Hepatocyte (in vitro differentiated cells): ENCODE data around the gene SRPK3. TPM values are rescaled to one million over a fixed set of nuclear protein-coding genes. Genes with fewer than 3 reads are reported as not detected.
"Not testable (repeated sequence)": the region's sequence is repeated elsewhere in the genome, so short reads cannot be mapped to it uniquely, and the experiment has no call there.

Experiments used
- DNase-seq: peaks from one replicate; pipeline ENCODE4 v3.0.0-alpha.2; 2016; ENCODE audit warnings: low spot score
- H2AFZ ChIP-seq: fragments of 200-600 bp; sonication (generic); 2 replicates; pipeline ENCODE4 v1.6.0; 2016; ENCODE audit warnings: antibody characterized with exemption, mild to moderate bottlenecking
- H3K27ac ChIP-seq: fragments of 200-600 bp; sonication (generic); 2 replicates; pipeline ENCODE4 v1.5.1; 2016; ENCODE audit warnings: mild to moderate bottlenecking
- H3K27me3 ChIP-seq: fragments of 200-600 bp; sonication (generic); 2 replicates; pipeline ENCODE4 v1.6.1; 2016
- H3K36me3 ChIP-seq: fragments of 200-600 bp; sonication (generic); replicated peaks from 2 replicates; pipeline ENCODE4 v1.5.1; 2016; ENCODE audit warnings: low read depth; ENCODE audit not compliant: insufficient read depth
- H3K4me1 ChIP-seq: fragments of 200-600 bp; sonication (generic); 2 replicates; pipeline ENCODE4 v1.5.1; 2016; ENCODE audit warnings: mild to moderate bottlenecking, moderate library complexity; ENCODE audit not compliant: insufficient read depth
- H3K4me2 ChIP-seq: fragments of 200-600 bp; sonication (generic); 2 replicates; pipeline ENCODE4 v1.6.0; 2016
- H3K4me3 ChIP-seq: fragments of 200-600 bp; sonication (generic); 2 replicates; pipeline ENCODE4 v1.5.1; 2016; ENCODE audit warnings: mild to moderate bottlenecking
- H3K79me2 ChIP-seq: fragments of 200-600 bp; sonication (generic); 2 replicates; pipeline ENCODE4 v1.6.0; 2017; ENCODE audit warnings: mild to moderate bottlenecking
- H3K9me2 ChIP-seq: fragments of 200-600 bp; sonication (generic); replicated peaks from 2 replicates; pipeline ENCODE4 v1.6.0; 2017; ENCODE audit warnings: mild to moderate bottlenecking; ENCODE audit not compliant: insufficient read depth
- H3K9me3 ChIP-seq: fragments of 200-600 bp; sonication (generic); 2 replicates; pipeline ENCODE4 v1.5.1; 2016; ENCODE audit warnings: low read depth, mild to moderate bottlenecking
- H4K20me1 ChIP-seq: fragments of 200-600 bp; sonication (generic); 2 replicates; pipeline ENCODE4 v1.6.0; 2016; ENCODE audit warnings: mild to moderate bottlenecking; ENCODE audit not compliant: insufficient read depth, poor library complexity, severe bottlenecking
- EZH2 ChIP-seq: fragments of 200-600 bp; sonication (generic); IDR thresholded peaks from 2 replicates; pipeline ENCODE4 v1.6.1; 2016; ENCODE audit warnings: antibody characterized with exemption, mild to moderate bottlenecking, borderline replicate concordance
- EZH2phosphoT487 ChIP-seq: fragments of 200-600 bp; sonication (generic); IDR thresholded peaks from one replicate; pipeline ENCODE4 v1.6.1; 2018; ENCODE audit warnings: antibody characterized with exemption, mild to moderate bottlenecking, low read depth, moderate library complexity; ENCODE audit not compliant: unreplicated experiment, severe bottlenecking
- WGBS: methylation state at CpG from one replicate; pipeline ENCODE4 v1.1.6; 2016; ENCODE audit warnings: low lambda C conversion rate; ENCODE audit errors: missing lambda C conversion rate; 5-methylcytosine and 5-hydroxymethylcytosine counted together
- polyA plus RNA-seq: library from polyadenylated mRNA; unstranded; fragments of >200 nt; fragmentation: Nextera tagmentation; extraction: Ambion mirVana; gene quantifications from 2 replicates; pipeline ENCODE4 v1.2.1, GENCODE V29; 2016
- total RNA-seq: library from RNA; depleted of rRNA; stranded (reverse); fragments of >200 nt; gene quantifications from 2 replicates; pipeline ENCODE4 v1.2.3, GENCODE V29; 2014
- TF ChIP-seq, protein P1 (sequence below): fragments of 200-600 bp; sonication (generic); IDR thresholded peaks from 2 replicates; pipeline ENCODE4 v1.5.1; 2016; ENCODE audit warnings: antibody characterized with exemption, mild to moderate bottlenecking; ENCODE audit not compliant: poor library complexity

Gene SRPK3
- total and polyA plus RNA-seq, 2 experiments from 2014 or later = 0.20 to 0.89 TPM

DNA sequence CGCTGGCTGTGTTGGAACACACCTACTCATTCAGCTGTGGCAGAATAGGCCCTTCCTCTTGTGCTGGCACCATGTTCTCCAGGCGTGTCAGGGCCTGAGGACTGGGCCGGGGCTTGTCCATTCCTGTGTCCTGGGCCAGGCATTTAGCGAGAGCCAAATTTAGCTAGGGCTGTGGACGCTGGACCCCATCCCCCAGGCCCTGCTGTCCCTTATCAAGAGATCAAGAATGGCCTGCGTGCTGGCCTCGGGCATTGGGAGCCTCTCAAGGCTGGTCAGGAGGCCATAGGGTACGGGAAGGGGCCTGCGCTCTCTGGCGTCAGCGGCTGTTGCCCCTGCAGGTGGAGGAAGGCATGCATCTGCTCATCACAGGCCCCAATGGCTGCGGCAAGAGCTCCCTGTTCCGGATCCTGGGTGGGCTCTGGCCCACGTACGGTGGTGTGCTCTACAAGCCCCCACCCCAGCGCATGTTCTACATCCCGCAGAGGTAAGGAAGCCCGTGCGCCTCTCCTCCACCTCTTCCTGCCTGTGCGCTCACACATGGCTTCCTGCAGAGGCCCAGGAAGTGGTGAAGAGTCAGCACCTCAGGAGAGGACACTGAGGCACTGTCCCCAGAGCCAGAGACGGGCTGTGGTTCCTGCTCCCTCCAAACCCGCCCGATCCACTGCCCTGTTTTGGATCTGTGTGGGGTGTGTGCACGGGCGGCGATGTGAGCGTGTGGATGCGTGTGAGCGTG lies 40.9 kb upstream of the SRPK3 start:
- H2AFZ ChIP-seq = no peak overlapping the region
- no peaks in the 10 kb centered on the region for H3K9me2 ChIP-seq
- H4K20me1 ChIP-seq = no peaks in the 10 kb centered on the region
- no peaks in the 10 kb centered on the region for H3K9me3 ChIP-seq
- H3K4me2 ChIP-seq = no peak overlapping the region
- no peaks in the 10 kb centered on the region for H3K27me3 ChIP-seq
- H3K4me1 ChIP-seq = no peaks in the 10 kb centered on the region
- DNase-seq = no peak
- WGBS = 86% methylated on average over 29 of the region's 29 CpGs
- no peaks in the 10 kb centered on the region for H3K79me2 ChIP-seq
- H3K4me3 ChIP-seq = no peak overlapping the region
- TF ChIP-seq, protein P1, sequence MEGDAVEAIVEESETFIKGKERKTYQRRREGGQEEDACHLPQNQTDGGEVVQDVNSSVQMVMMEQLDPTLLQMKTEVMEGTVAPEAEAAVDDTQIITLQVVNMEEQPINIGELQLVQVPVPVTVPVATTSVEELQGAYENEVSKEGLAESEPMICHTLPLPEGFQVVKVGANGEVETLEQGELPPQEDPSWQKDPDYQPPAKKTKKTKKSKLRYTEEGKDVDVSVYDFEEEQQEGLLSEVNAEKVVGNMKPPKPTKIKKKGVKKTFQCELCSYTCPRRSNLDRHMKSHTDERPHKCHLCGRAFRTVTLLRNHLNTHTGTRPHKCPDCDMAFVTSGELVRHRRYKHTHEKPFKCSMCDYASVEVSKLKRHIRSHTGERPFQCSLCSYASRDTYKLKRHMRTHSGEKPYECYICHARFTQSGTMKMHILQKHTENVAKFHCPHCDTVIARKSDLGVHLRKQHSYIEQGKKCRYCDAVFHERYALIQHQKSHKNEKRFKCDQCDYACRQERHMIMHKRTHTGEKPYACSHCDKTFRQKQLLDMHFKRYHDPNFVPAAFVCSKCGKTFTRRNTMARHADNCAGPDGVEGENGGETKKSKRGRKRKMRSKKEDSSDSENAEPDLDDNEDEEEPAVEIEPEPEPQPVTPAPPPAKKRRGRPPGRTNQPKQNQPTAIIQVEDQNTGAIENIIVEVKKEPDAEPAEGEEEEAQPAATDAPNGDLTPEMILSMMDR = no peak
- TF ChIP-seq EZH2 = no peak
- TF ChIP-seq EZH2phosphoT487 = no peak
- H3K27ac ChIP-seq = no peak overlapping the region
- H3K36me3 ChIP-seq = no peaks in the 10 kb centered on the region

GRCh38 chrX:153740631-153741222 lies 40.1 kb upstream of the SRPK3 start:
- Histone ChIP-seq H3K9me3 (no peaks in the 10 kb centered on the region), H3K27me3 (no peaks in the 10 kb centered on the region), H4K20me1 (no peaks in the 10 kb centered on the region), H3K9me2 (no peaks in the 10 kb centered on the region), H3K27ac (no peak overlapping the region), H2AFZ (no peak overlapping the region), H3K4me3 (no peak overlapping the region), H3K4me1 (no peaks in the 10 kb centered on the region), H3K79me2 (no peaks in the 10 kb centered on the region), H3K4me2 (no peak overlapping the region), H3K36me3 (no peaks in the 10 kb centered on the region)
- no peak for TF ChIP-seq EZH2
- TF ChIP-seq EZH2phosphoT487 = no peak
- TF ChIP-seq, protein P1 = no peak
- 87% methylated on average over 16 of the region's 16 CpGs for WGBS
- DNase-seq = no peak

DNA sequence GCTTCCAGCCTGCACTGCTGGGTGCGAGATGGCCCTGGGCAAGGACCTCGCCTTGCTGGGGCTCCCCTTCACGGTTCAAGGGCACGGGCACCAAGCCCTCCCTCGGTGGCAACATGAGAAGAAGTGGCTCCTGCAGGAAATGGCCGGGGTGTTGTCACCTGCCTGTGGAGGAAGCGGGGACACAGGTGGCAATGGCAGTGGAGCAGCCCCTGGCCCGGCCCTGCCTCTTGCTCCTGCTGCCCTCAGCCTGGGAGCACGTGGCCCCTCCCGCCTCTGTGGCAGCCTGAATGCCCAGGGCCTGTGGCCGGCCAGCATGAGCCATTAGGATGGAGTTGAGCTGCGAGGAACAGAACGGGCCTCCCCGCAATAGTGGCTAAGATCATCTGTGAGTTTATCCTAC lies 39.4 kb upstream of the SRPK3 start:
- no peak for DNase-seq

DNA sequence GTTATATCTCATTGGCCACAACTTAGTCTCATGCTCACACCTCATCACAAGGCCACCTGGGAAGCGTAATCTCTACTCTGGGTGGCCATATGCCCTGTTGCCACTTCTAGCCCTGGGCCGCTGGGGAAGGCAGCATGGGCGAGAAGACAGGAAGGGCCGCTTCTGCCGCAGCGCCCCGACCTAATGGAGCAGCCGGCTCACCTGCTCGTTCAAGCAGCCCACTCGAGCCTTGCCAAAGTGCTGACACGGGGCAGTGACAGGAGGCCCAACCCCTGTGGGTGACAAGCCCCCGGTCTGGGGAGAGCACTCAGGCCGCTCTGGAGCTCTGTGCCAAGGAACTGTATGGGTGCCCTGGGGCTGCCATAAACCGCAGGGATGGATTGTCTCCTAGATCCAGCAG lies 38.7 kb upstream of the SRPK3 start:
- not testable (repeated sequence) for H3K9me2 ChIP-seq, H3K79me2 ChIP-seq, H3K9me3 ChIP-seq, DNase-seq, H2AFZ ChIP-seq, H3K4me2 ChIP-seq, H3K36me3 ChIP-seq, H3K27ac ChIP-seq, H4K20me1 ChIP-seq, H3K27me3 ChIP-seq, H3K4me3 ChIP-seq, H3K4me1 ChIP-seq
- WGBS = 89% methylated on average over 14 of the region's 14 CpGs

More for the DNA sequence above, 39.4 kb upstream of the SRPK3 start:
- Histone ChIP-seq H3K79me2 (no peaks in the 10 kb centered on the region), H3K27me3 (no peaks in the 10 kb centered on the region), H4K20me1 (no peaks in the 10 kb centered on the region), H3K4me2 (no peak overlapping the region), H3K9me3 (no peaks in the 10 kb centered on the region), H3K4me3 (no peak overlapping the region), H3K4me1 (no peaks in the 10 kb centered on the region), H2AFZ (no peak overlapping the region), H3K27ac (no peak overlapping the region), H3K36me3 (no peaks in the 10 kb centered on the region), H3K9me2 (no peaks in the 10 kb centered on the region)
- WGBS = 86% methylated on average over 14 of the region's 14 CpGs
- TF ChIP-seq, protein P1 = no peak
- no peak for TF ChIP-seq EZH2phosphoT487
- TF ChIP-seq EZH2 = no peak

DNA sequence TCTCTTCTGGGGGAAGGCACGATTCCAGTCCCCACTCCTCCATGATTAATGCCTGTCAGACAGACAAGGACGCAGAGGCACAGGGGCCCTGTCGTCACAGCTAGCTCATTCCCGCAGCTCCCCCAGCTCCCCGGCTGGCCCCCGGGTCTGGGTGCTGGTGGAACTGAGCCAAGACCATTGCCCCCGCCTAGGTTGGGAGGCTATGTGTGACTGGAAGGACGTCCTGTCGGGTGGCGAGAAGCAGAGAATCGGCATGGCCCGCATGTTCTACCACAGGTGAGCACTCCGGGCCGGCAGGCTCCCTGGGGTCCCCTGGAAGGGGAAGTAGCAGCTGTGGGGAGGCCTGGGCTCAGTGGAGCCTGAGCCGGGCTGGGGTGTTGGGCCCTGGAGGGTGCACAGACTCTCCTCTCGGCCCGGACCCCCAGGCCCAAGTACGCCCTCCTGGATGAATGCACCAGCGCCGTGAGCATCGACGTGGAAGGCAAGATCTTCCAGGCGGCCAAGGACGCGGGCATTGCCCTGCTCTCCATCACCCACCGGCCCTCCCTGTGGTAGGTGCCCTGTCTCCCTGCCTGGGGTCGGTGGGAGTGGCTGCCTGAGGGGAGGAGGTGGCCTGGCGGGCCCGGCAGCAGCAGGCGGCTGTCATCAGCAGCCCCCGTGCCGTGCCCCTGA lies 37.9 kb upstream of the SRPK3 start:
- H3K36me3 ChIP-seq, H3K27me3 ChIP-seq, H3K9me3 ChIP-seq, H3K79me2 ChIP-seq, H3K4me1 ChIP-seq, H2AFZ ChIP-seq, H3K4me3 ChIP-seq, H3K9me2 ChIP-seq, H4K20me1 ChIP-seq, DNase-seq: not testable (repeated sequence)
- 83% methylated on average over 32 of the region's 32 CpGs for WGBS
- Histone ChIP-seq H3K27ac (peak overlapping the region; percentile 23), H3K4me2 (peak overlapping the region; percentile 68)
